ENCODE measurements around the gene ARHGEF7. TPM values are rescaled to one million over a fixed set of nuclear protein-coding genes. Genes with fewer than 3 reads are reported as not detected.

ARHGEF7 gene
- total and polyA plus RNA-seq, 2 experiments from 2014 or later: 23.6 to 58.9 TPM

- H3K4me3 ChIP-seq: no peak overlapping the region
- no peaks in the 10 kb centered on the region for H3F3A ChIP-seq (replicated peaks; ENCODE audit: low read depth)
- Mint-ChIP-seq H3K9me3 (peaks cover 2% of the 10 kb centered on the region; the same call in 1 of the 3 replicates), H3K4me3 (no peak overlapping the region), H3K27ac (no peak overlapping the region), H3K36me3 (ENCODE audit: low read depth) (no peaks in the 10 kb centered on the region), H3K27me3 (ENCODE audit: insufficient read depth, low read depth, poor library complexity) (peaks cover 29% of the 10 kb centered on the region), H3K4me1 (peaks cover 6% of the 10 kb centered on the region; the same call in 1 of the 3 replicates)
- H3K27me3 ChIP-seq (ENCODE audit: insufficient read depth): peaks cover 48% of the 10 kb centered on the region
- no peaks in the 10 kb centered on the region for H3K36me3 ChIP-seq (ENCODE audit: insufficient read depth)
- no peaks in the 10 kb centered on the region for H3K9me2 ChIP-seq (ENCODE audit: insufficient read depth)
- ATAC-seq (no peak), DNase-seq (ENCODE audit: low spot score) (no peak)
- TF ChIP-seq STAT1 (IDR thresholded peaks at IDR 0.05; ENCODE audit: unreplicated experiment) (no peak), POLR2AphosphoS5 (IDR thresholded peaks at IDR 0.05; ENCODE audit: low read depth) (no peak), EZH2phosphoT487 (IDR thresholded peaks at IDR 0.05; ENCODE audit: unreplicated experiment) (no peak), CREB1 (CRISPR knock-in tag; IDR thresholded peaks at IDR 0.05; ENCODE audit: low read depth) (no peak), EZH2 (IDR thresholded peaks at IDR 0.05; ENCODE audit: low read depth, unreplicated experiment) (no peak)
- no peak overlapping the region for H3K4me2 ChIP-seq
- H2AFZ ChIP-seq: no peak overlapping the region
- no peaks in the 10 kb centered on the region for H4K20me1 ChIP-seq (replicated peaks; ENCODE audit: insufficient read depth)
- peaks cover 3% of the 10 kb centered on the region; the same call in 1 of the 2 replicates for H3K4me1 ChIP-seq (ENCODE audit: insufficient read depth)
- H3K79me2 ChIP-seq (replicated peaks; ENCODE audit: insufficient read depth): no peaks in the 10 kb centered on the region
- no peak overlapping the region for H3K27ac ChIP-seq (ENCODE audit: low read depth)
Observed at GRCh38 chr13:111110054-111110453, 5.1 kb upstream of the ARHGEF7 start.

- Histone ChIP-seq H3K27ac (ENCODE audit: low read depth) (no peak overlapping the region), H3K4me2 (no peak overlapping the region), H3K4me1 (ENCODE audit: insufficient read depth) (peaks cover 3% of the 10 kb centered on the region; the same call in 1 of the 2 replicates), H3F3A (replicated peaks; ENCODE audit: low read depth) (no peaks in the 10 kb centered on the region), H3K4me3 (no peak overlapping the region), H3K27me3 (ENCODE audit: insufficient read depth) (peaks cover 54% of the 10 kb centered on the region), H2AFZ (no peak overlapping the region), H3K36me3 (ENCODE audit: insufficient read depth) (no peaks in the 10 kb centered on the region), H3K79me2 (replicated peaks; ENCODE audit: insufficient read depth) (no peaks in the 10 kb centered on the region), H3K9me2 (ENCODE audit: insufficient read depth) (no peaks in the 10 kb centered on the region), H4K20me1 (replicated peaks; ENCODE audit: insufficient read depth) (no peaks in the 10 kb centered on the region)
- H3K27ac Mint-ChIP-seq: no peak overlapping the region
- H3K27me3 Mint-ChIP-seq (ENCODE audit: insufficient read depth, low read depth, poor library complexity): peaks cover 36% of the 10 kb centered on the region
- ATAC-seq (no peak), DNase-seq (ENCODE audit: low spot score) (no peak)
- H3K9me3 Mint-ChIP-seq: peaks cover 6% of the 10 kb centered on the region; the same call in 2 of the 3 replicates
- no peak overlapping the region for H3K4me3 Mint-ChIP-seq
- H3K36me3 Mint-ChIP-seq (ENCODE audit: low read depth): peaks cover 4% of the 10 kb centered on the region; the same call in 2 of the 3 replicates
- peaks cover 11% of the 10 kb centered on the region; the same call in 2 of the 3 replicates for H3K4me1 Mint-ChIP-seq
- TF ChIP-seq ZNF114 (CRISPR knock-in tag; IDR thresholded peaks at IDR 0.05) (no peak), ZNF462 (CRISPR knock-in tag; IDR thresholded peaks at IDR 0.05) (no peak), EZH2 (IDR thresholded peaks at IDR 0.05; ENCODE audit: low read depth, unreplicated experiment) (no peak), STAT1 (IDR thresholded peaks at IDR 0.05; ENCODE audit: unreplicated experiment) (no peak), REST (IDR thresholded peaks at IDR 0.05; ENCODE audit: unreplicated experiment) (no peak), POLR2AphosphoS5 (IDR thresholded peaks at IDR 0.05; ENCODE audit: low read depth) (no peak), NANOG (IDR thresholded peaks at IDR 0.05; ENCODE audit: borderline replicate concordance) (no peak), ZNF331 (CRISPR knock-in tag; IDR thresholded peaks at IDR 0.05; ENCODE audit: low read depth) (no peak)
- TF ChIP-seq, protein P1, sequence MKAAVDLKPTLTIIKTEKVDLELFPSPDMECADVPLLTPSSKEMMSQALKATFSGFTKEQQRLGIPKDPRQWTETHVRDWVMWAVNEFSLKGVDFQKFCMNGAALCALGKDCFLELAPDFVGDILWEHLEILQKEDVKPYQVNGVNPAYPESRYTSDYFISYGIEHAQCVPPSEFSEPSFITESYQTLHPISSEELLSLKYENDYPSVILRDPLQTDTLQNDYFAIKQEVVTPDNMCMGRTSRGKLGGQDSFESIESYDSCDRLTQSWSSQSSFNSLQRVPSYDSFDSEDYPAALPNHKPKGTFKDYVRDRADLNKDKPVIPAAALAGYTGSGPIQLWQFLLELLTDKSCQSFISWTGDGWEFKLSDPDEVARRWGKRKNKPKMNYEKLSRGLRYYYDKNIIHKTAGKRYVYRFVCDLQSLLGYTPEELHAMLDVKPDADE (IDR thresholded peaks at IDR 0.05): no peak
Observed at GRCh38 chr13:111111376-111111937, 3.7 kb upstream of the ARHGEF7 start.

Measured in GM23338 (cell line).